ENCODE data around the gene SMG7.

- TF ChIP-seq EZH2 (IDR thresholded peaks at IDR 0.05; ENCODE audit: borderline replicate concordance, insufficient read depth, low read length, poor library complexity, severe bottlenecking) (no peak), TAF1 (IDR thresholded peaks at IDR 0.05; ENCODE audit: low read depth) (no peak), EP300 (conservative IDR thresholded peaks at IDR 0.05; ENCODE audit: poor library complexity, severe bottlenecking) (peak; percentile 12)
- TF ChIP-seq, protein P1, sequence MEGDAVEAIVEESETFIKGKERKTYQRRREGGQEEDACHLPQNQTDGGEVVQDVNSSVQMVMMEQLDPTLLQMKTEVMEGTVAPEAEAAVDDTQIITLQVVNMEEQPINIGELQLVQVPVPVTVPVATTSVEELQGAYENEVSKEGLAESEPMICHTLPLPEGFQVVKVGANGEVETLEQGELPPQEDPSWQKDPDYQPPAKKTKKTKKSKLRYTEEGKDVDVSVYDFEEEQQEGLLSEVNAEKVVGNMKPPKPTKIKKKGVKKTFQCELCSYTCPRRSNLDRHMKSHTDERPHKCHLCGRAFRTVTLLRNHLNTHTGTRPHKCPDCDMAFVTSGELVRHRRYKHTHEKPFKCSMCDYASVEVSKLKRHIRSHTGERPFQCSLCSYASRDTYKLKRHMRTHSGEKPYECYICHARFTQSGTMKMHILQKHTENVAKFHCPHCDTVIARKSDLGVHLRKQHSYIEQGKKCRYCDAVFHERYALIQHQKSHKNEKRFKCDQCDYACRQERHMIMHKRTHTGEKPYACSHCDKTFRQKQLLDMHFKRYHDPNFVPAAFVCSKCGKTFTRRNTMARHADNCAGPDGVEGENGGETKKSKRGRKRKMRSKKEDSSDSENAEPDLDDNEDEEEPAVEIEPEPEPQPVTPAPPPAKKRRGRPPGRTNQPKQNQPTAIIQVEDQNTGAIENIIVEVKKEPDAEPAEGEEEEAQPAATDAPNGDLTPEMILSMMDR (IDR thresholded peaks at IDR 0.05; ENCODE audit: poor library complexity, severe bottlenecking) = peak; percentile 46
- TF ChIP-seq, protein P2, sequence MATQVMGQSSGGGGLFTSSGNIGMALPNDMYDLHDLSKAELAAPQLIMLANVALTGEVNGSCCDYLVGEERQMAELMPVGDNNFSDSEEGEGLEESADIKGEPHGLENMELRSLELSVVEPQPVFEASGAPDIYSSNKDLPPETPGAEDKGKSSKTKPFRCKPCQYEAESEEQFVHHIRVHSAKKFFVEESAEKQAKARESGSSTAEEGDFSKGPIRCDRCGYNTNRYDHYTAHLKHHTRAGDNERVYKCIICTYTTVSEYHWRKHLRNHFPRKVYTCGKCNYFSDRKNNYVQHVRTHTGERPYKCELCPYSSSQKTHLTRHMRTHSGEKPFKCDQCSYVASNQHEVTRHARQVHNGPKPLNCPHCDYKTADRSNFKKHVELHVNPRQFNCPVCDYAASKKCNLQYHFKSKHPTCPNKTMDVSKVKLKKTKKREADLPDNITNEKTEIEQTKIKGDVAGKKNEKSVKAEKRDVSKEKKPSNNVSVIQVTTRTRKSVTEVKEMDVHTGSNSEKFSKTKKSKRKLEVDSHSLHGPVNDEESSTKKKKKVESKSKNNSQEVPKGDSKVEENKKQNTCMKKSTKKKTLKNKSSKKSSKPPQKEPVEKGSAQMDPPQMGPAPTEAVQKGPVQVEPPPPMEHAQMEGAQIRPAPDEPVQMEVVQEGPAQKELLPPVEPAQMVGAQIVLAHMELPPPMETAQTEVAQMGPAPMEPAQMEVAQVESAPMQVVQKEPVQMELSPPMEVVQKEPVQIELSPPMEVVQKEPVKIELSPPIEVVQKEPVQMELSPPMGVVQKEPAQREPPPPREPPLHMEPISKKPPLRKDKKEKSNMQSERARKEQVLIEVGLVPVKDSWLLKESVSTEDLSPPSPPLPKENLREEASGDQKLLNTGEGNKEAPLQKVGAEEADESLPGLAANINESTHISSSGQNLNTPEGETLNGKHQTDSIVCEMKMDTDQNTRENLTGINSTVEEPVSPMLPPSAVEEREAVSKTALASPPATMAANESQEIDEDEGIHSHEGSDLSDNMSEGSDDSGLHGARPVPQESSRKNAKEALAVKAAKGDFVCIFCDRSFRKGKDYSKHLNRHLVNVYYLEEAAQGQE (IDR thresholded peaks at IDR 0.05; ENCODE audit: borderline replicate concordance) = peak; percentile 15
Observed at GRCh38 chr1:183470961-183471742, 1.1 kb upstream of the SMG7 start.

All from neural cell (in vitro differentiated cells).